Esophagus (tissue), 2 donors: ENCODE data around the gene EVA1B. TPM values are rescaled to one million over a fixed set of nuclear protein-coding genes. Genes with fewer than 3 reads are reported as not detected.

Source experiments
- H3K27ac ChIP-seq, 2 donors: one replicate each; pipeline ENCODE4 v1.5.1; 2013; ENCODE audit warnings: low read depth in 2 of 2, mild to moderate bottlenecking in 2 of 2, inconsistent platforms in 1 of 2, low read length in 1 of 2, moderate library complexity in 1 of 2
- H3K27me3 ChIP-seq, 2 donors: one replicate each; pipeline ENCODE4 v1.6.1; 2013; ENCODE audit warnings: low read length in 2 of 2, control low read depth in 1 of 2, mild to moderate bottlenecking in 1 of 2; ENCODE audit not compliant: insufficient read depth in 2 of 2, control insufficient read depth in 1 of 2
- H3K36me3 ChIP-seq, 2 donors: one replicate each; pipeline ENCODE4 v1.6.1; 2013; ENCODE audit warnings: low read length in 1 of 2; ENCODE audit not compliant: control insufficient read depth in 2 of 2, insufficient read depth in 2 of 2
- H3K4me1 ChIP-seq, 2 donors: one replicate each; pipeline ENCODE4 v1.6.1; 2013; ENCODE audit warnings: low read length in 1 of 2; ENCODE audit not compliant: control insufficient read depth in 2 of 2, insufficient read depth in 2 of 2
- H3K4me3 ChIP-seq, 2 donors: one replicate each; pipeline ENCODE4 v1.5.1; 2013; ENCODE audit warnings: low read length in 2 of 2, mild to moderate bottlenecking in 2 of 2, low read depth in 1 of 2, moderate library complexity in 1 of 2
- H3K9me3 ChIP-seq, 2 donors: one replicate each; pipeline ENCODE4 v1.6.1; 2013; ENCODE audit warnings: mild to moderate bottlenecking in 2 of 2, low read depth in 1 of 2, low read length in 1 of 2, moderate library complexity in 1 of 2; ENCODE audit not compliant: control insufficient read depth in 2 of 2, insufficient read depth in 1 of 2
- WGBS, 2 donors: extraction: QIAGEN DNeasy Blood & Tissue Kit; methylation state at CpG; one replicate each; pipeline ENCODE4 v1.1.7; 2013; 5-methylcytosine and 5-hydroxymethylcytosine counted together
- polyA plus RNA-seq, 2 donors: library from polyadenylated mRNA; stranded (reverse); fragments of 200-250 nt; gene quantifications; one replicate each; pipeline ENCODE4 v1.2.3, GENCODE V29; 2013
- donor health status: healthy with polysubstance abuse.
- donor health status: Bipolar disorder and iron deficiency.

The EVA1B gene
- polyA plus RNA-seq, 2 donors = 6.1 to 9.3 TPM

DNA sequence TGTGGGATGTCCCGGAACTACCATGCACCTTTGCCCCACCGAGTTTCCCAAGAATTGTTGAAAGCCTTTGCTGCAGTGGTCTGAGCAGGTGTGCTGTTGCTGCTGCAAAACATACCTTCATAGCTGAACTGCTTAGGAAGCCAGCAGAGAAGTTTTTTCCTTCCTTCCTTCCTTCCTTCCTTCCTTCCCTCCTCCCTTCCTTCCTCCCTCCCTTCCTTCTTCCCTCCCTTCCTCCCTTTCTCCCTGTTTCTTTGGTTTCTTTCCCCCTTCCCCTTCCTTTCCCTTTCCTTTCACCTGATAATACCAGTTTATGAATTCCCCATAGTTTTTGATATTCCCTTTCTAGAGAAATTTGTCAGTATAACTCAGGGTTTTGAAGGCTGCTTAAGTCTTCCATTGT is 28.1 kb downstream of the EVA1B start:
- H3K4me1 ChIP-seq = peaks cover 0 to 4% of the 10 kb centered on the region in 2 donors
- H3K4me3 ChIP-seq = no peak overlapping the region
- WGBS, 2 donors = 90 to 95% methylated on average over 2 of the region's 2 CpGs
- H3K27me3 ChIP-seq = no peaks in the 10 kb centered on the region
- H3K9me3 ChIP-seq = no peaks in the 10 kb centered on the region
- peaks cover 7 to 19% of the 10 kb centered on the region in 2 donors for H3K36me3 ChIP-seq
- no peak overlapping the region for H3K27ac ChIP-seq

DNA sequence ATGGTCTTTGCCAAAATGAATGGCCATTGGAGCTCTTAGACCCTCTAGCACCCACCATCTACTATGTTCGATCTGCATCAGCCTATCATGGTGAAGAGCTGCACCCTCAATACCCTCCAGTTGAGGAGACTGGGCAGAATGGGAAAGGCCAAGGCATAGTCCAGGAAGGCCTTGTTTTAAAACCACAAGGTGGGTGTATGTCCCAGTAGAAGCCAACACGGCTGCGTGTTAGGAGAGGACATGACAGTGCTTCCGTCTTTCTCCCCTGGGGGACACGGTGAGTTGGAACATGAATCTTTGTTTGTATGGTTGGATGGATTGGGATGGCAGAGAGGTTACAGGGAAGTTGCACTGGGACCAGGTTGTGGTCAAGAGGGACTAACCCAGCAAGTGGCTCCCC is 35.9 kb downstream of the EVA1B start:
- WGBS, 2 donors = 88 to 90% methylated on average over 5 of the region's 5 CpGs
- no peak overlapping the region for H3K4me3 ChIP-seq
- H3K9me3 ChIP-seq = no peaks in the 10 kb centered on the region
- no peaks in the 10 kb centered on the region for H3K27me3 ChIP-seq
- peaks cover 0 to 6% of the 10 kb centered on the region in 2 donors for H3K4me1 ChIP-seq
- peaks cover 6 to 32% of the 10 kb centered on the region in 2 donors for H3K36me3 ChIP-seq
- no peak overlapping the region for H3K27ac ChIP-seq

DNA sequence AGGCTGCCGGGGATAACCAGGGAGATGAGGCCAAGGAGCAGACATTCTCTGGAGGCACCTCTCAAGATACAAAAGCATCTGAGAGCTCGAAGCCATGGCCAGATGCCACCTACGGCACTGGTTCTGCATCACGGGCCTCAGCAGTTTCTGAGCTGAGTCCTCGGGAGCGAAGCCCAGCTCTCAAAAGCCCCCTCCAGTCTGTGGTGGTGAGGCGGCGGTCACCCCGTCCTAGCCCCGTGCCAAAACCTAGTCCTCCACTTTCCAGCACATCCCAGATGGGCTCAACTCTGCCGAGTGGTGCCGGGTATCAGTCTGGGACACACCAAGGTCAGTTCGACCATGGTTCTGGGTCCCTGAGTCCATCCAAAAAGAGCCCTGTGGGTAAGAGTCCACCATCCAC is 36.6 kb downstream of the EVA1B start:
- Histone ChIP-seq H3K4me1 (peaks cover 0 to 6% of the 10 kb centered on the region in 2 donors), H3K36me3 (peaks cover 6 to 34% of the 10 kb centered on the region in 2 donors), H3K9me3 (no peaks in the 10 kb centered on the region), H3K4me3 (no peak overlapping the region), H3K27ac (no peak overlapping the region), H3K27me3 (no peaks in the 10 kb centered on the region)
- 91 to 93% methylated on average over 13 of the region's 13 CpGs for WGBS, 2 donors

DNA sequence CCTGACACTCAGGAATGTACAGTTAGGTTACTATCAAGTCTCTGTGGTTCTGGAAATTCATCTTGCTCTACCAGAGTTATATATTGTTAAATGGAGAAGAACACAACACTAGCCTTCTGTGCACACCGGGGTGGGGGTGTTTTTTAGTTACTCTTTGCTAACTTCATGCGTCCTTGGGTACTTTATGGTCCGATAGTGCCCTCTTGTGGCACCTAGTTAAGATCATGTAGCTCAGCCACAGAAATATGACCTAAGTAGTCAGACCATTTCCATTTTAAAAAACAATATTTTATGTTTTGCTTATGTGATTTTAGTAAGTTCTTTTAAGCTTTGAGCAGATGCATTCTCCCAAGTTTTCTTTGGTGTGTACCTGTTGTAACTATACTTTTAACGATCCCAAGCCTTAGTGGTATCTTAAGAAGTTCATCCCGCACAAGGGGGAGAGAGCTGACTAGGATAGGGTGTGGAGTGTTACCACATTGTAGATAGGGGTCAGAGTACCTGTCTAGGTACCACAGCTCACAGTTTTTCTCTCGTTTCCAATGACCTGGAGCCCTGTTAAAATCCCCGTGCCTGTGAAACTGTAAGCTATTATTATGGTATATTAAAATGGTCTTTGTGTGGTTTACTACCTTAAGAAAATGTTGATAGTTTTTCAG is 37.9 kb downstream of the EVA1B start:
- H3K27me3 ChIP-seq = no peaks in the 10 kb centered on the region
- peaks cover 3 to 27% of the 10 kb centered on the region in 2 donors for H3K36me3 ChIP-seq
- 45 to 46% methylated on average over 7 of the region's 7 CpGs for WGBS, 2 donors
- no peaks in the 10 kb centered on the region for H3K9me3 ChIP-seq
- no peak overlapping the region for H3K4me3 ChIP-seq
- no peak overlapping the region for H3K27ac ChIP-seq
- H3K4me1 ChIP-seq = peaks cover 0 to 3% of the 10 kb centered on the region in 2 donors

DNA sequence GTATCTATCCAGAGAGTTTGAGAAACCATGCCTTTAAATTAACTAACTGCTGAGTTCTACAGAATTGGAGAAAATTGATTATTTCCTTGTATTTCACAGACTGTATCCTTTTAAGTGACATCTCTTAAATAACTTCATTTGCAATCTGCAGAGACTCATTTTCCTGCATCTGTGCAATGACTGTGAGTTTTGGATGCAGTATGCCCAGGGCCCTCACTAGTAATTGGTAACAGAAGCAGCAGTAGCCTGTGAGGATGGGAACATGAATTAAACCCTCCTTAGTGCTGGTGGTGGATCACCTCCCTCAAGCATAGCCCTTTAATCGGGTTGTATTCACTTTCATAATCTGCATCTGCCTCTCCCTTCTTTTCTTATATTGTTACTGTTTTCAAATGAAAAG is 38.9 kb downstream of the EVA1B start:
- Histone ChIP-seq H3K4me3 (no peak overlapping the region), H3K27me3 (no peaks in the 10 kb centered on the region), H3K4me1 (no peaks in the 10 kb centered on the region), H3K36me3 (peaks cover 3 to 18% of the 10 kb centered on the region in 2 donors), H3K9me3 (no peaks in the 10 kb centered on the region), H3K27ac (no peak overlapping the region)
- WGBS, 2 donors = 61 to 63% methylated on average over 1 of the region's 1 CpG

DNA sequence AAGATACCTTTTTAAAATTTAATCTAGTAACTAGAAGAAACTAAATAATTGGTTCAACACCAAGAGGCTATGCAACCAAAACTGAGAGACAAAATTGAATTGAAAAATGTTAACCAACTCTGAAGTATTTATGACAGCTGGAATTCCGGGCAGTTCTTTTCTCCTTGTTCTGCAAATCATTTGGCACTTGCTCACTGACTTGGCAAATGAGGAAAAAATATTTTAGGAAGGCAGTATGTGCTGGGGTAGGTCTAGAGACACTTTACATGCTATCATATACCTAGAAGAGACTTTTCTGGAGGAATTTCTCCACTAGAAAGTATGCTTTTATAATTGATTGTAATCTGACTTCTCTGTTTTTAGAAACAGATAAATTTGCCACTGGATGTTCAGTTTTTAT is 39.4 kb downstream of the EVA1B start:
- H3K36me3 ChIP-seq = peaks cover 3 to 17% of the 10 kb centered on the region in 2 donors
- 46 to 65% methylated on average over 1 of the region's 1 CpG for WGBS, 2 donors
- no peaks in the 10 kb centered on the region for H3K4me1 ChIP-seq

DNA sequence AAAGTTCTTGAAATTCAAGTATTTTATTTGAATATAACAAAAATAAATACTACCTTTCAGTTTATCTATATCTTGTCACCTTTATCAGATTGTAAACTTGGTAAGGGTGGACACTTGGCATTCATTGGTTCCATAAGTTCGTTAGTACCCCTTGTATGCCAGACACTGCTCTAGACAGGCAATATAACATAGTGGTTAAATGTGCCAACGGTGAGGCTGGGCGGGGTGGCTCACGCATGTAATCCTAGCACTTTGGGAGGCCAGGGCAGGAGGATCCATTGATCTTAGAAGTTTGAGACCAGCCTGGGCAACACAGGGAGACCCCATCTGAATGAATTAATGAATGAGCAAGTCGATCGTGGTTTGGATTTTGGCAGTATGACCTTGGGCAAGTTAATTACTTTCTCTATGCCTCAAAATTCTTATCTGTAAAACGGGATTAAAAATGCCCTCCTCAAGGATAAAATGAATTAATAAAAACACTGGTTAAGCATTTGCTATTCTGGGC is 43.6 kb downstream of the EVA1B start:
- no peaks in the 10 kb centered on the region for H3K27me3 ChIP-seq
- H3K4me3 ChIP-seq = no peak overlapping the region
- H3K4me1 ChIP-seq = peaks cover 0 to 2% of the 10 kb centered on the region in 2 donors
- H3K9me3 ChIP-seq = no peaks in the 10 kb centered on the region
- H3K36me3 ChIP-seq = peaks cover 0 to 4% of the 10 kb centered on the region in 2 donors
- WGBS, 2 donors = 71 to 83% methylated on average over 7 of the region's 7 CpGs
- H3K27ac ChIP-seq = no peak overlapping the region

More for the DNA sequence above, 39.4 kb downstream of the EVA1B start:
- Histone ChIP-seq H3K27me3 (no peaks in the 10 kb centered on the region), H3K9me3 (no peaks in the 10 kb centered on the region), H3K4me3 (no peak overlapping the region), H3K27ac (no peak overlapping the region)

DNA sequence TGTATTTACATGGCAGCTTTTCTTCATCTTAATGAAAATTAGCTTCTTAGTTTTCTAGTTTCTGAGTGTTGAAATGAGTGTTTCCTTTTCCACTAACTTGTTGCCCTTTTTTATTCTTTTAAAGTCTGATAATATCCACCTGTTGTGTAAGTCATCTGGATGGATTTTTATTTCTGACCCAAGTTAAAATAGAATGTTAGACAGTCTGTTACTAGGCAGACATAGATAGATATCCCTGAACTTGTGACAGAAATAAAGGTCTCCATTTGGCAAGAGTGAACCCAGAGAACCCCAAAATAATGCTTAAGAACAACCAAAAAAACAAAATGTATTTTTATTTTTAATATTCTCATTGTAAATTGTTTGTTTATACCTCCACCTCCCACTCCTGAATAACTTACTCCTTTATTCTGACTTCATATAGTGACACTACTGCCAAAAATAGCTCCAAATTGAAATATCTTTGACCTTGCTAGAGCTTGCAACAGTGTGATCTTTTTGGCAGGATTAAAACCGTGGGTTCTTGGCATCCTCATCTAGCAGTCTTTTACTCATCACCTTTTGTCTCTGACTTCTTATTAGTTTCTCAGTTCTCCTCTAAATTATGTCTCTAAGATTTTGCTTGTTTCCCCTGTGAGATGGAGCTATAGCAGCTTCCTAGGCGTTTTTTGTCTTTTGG is 44.2 kb downstream of the EVA1B start:
- WGBS, 2 donors = 36 to 40% methylated on average over 2 of the region's 2 CpGs
- Histone ChIP-seq H3K4me1 (peaks cover 0 to 2% of the 10 kb centered on the region in 2 donors), H3K4me3 (no peak overlapping the region), H3K27me3 (no peaks in the 10 kb centered on the region), H3K27ac (no peak overlapping the region), H3K9me3 (no peaks in the 10 kb centered on the region), H3K36me3 (peaks cover 0 to 4% of the 10 kb centered on the region in 2 donors)

DNA sequence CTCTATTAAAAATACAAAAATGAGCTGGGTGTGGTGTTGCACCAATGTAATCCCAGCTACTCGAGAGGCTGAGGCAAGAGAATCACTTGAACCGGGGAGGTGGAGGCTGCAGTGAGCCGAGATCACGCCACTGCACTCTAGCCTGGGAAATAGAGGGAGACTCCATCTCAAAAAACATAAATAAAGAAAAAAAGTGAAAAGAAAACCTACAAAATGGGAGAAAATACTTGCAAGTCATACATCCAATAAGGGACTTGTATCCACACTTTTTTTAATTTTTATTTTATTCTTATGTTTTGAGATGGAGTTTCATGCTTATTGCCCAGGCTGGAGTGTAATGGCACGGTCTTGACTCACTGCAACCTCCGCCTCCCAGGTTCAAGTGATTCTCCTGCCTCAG is 46.8 kb downstream of the EVA1B start:
- 96 to 98% methylated on average over 6 of the region's 6 CpGs for WGBS, 2 donors
- Histone ChIP-seq H3K9me3 (no peaks in the 10 kb centered on the region), H3K4me1 (peaks cover 0 to 2% of the 10 kb centered on the region in 2 donors), H3K4me3 (no peak overlapping the region), H3K27ac (no peak overlapping the region), H3K27me3 (no peaks in the 10 kb centered on the region), H3K36me3 (peaks cover 0 to 2% of the 10 kb centered on the region in 2 donors)
